ENCODE results near the gene SETD1B.

DNA sequence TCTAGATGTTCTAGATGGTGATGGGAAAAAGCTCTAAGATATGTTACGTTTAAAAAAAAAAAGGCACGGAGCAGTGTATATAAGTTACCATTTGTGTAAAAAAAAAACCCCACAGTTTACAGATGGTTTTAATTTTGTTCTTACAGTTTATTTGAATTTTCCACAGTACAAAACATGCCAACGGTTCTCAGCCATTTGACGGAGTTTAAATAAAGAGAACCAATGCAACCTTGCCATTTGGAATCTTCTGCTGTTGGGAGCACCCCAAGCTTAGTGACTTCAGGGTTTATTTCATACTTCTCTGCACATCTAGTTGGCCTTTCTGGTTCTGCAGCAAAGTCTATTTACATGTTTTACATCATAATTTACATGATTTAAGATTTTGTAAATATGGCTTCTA is 62.5 kb downstream of the SETD1B start:
- TF ChIP-seq, protein P1, sequence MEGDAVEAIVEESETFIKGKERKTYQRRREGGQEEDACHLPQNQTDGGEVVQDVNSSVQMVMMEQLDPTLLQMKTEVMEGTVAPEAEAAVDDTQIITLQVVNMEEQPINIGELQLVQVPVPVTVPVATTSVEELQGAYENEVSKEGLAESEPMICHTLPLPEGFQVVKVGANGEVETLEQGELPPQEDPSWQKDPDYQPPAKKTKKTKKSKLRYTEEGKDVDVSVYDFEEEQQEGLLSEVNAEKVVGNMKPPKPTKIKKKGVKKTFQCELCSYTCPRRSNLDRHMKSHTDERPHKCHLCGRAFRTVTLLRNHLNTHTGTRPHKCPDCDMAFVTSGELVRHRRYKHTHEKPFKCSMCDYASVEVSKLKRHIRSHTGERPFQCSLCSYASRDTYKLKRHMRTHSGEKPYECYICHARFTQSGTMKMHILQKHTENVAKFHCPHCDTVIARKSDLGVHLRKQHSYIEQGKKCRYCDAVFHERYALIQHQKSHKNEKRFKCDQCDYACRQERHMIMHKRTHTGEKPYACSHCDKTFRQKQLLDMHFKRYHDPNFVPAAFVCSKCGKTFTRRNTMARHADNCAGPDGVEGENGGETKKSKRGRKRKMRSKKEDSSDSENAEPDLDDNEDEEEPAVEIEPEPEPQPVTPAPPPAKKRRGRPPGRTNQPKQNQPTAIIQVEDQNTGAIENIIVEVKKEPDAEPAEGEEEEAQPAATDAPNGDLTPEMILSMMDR (IDR thresholded peaks at IDR 0.05): no peak
- no peak for TF ChIP-seq POLR2A (IDR thresholded peaks at IDR 0.05)
